ENCODE measurements around the gene SCIMP.
"Not testable (repeated sequence)": the region's sequence is repeated elsewhere in the genome, so short reads cannot be mapped to it uniquely, and the experiment has no call there.

Gene SCIMP

GRCh38 chr17:5183410-5183793 is 51.3 kb downstream of the SCIMP start:
- DNase-seq = no peak

- DNase-seq = no peak
Observed at GRCh38 chr17:5182597-5183409, 51.9 kb downstream of the SCIMP start.

GRCh38 chr17:5181509-5182305 is 53.0 kb downstream of the SCIMP start:
- DNase-seq = no peak

- DNase-seq = no peak
Observed at GRCh38 chr17:5179003-5179402, 55.7 kb downstream of the SCIMP start.

- not testable (repeated sequence) for DNase-seq
Observed at GRCh38 chr17:5175027-5175426, 59.6 kb downstream of the SCIMP start.

- not testable (repeated sequence) for DNase-seq
Observed at GRCh38 chr17:5165791-5166564, 68.7 kb downstream of the SCIMP start.

- no peak for DNase-seq
Observed at GRCh38 chr17:5164436-5164835, 70.2 kb downstream of the SCIMP start.

GRCh38 chr17:5161793-5162192 is 72.9 kb downstream of the SCIMP start:
- DNase-seq = not testable (repeated sequence)

GRCh38 chr17:5160702-5161101 is 74.0 kb downstream of the SCIMP start:
- not testable (repeated sequence) for DNase-seq
